ENCODE measurements around the gene FZR1. TPM values are rescaled to one million over a fixed set of nuclear protein-coding genes. Genes with fewer than 3 reads are reported as not detected.

Gene FZR1
- total RNA-seq, 4 donors from 2014 or later: 45.1 to 51.1 (median 47.9) TPM

DNA sequence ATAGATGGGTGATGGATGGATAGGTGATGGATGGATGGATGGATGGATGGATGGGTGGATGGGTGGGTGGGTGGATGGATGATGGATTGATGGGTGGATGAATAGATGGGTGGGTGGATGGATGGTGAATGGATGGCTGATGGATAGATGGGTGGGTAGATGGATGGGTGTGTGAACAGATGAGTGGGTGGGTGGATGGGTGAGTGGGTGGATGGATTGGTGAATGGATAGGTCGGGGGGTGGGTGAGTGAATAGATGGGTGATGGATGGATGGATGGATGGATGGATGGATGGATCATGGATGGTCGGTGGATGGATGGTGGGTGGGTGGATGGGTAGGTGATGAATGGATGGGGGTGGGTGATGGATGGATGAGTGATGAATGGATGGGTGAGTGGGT, 29.3 kb upstream of the FZR1 start:
- TF ChIP-seq POLR2AphosphoS5 (IDR thresholded peaks at IDR 0.05) (no peak), EP300 (IDR thresholded peaks at IDR 0.05) (no peak), POLR2A (IDR thresholded peaks at IDR 0.05) (no peak)
- no peak for DNase-seq (ENCODE audit: low spot score in 2 of 2)
- H3K4me3 ChIP-seq: no peak overlapping the region
- H3K36me3 ChIP-seq: no peaks in the 10 kb centered on the region
- H3K4me1 ChIP-seq: peaks cover 8% of the 10 kb centered on the region
- WGBS: 83% methylated on average over 2 of the region's 2 CpGs
- peaks cover 28% of the 10 kb centered on the region for H3K27me3 ChIP-seq
- H3K9me3 ChIP-seq: no peaks in the 10 kb centered on the region
- H3K27ac ChIP-seq: no peak overlapping the region

- H3K4me1 ChIP-seq: peaks cover 2% of the 10 kb centered on the region
- no peak overlapping the region for H3K27ac ChIP-seq
- no peaks in the 10 kb centered on the region for H3K9me3 ChIP-seq
- DNase-seq (ENCODE audit: low spot score in 2 of 2): no peak
- no peaks in the 10 kb centered on the region for H3K36me3 ChIP-seq
- peaks cover 35% of the 10 kb centered on the region for H3K27me3 ChIP-seq
- no peak for TF ChIP-seq EP300 (IDR thresholded peaks at IDR 0.05)
- TF ChIP-seq, protein P1, sequence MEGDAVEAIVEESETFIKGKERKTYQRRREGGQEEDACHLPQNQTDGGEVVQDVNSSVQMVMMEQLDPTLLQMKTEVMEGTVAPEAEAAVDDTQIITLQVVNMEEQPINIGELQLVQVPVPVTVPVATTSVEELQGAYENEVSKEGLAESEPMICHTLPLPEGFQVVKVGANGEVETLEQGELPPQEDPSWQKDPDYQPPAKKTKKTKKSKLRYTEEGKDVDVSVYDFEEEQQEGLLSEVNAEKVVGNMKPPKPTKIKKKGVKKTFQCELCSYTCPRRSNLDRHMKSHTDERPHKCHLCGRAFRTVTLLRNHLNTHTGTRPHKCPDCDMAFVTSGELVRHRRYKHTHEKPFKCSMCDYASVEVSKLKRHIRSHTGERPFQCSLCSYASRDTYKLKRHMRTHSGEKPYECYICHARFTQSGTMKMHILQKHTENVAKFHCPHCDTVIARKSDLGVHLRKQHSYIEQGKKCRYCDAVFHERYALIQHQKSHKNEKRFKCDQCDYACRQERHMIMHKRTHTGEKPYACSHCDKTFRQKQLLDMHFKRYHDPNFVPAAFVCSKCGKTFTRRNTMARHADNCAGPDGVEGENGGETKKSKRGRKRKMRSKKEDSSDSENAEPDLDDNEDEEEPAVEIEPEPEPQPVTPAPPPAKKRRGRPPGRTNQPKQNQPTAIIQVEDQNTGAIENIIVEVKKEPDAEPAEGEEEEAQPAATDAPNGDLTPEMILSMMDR (IDR thresholded peaks at IDR 0.05): no peak
- TF ChIP-seq POLR2AphosphoS5 (IDR thresholded peaks at IDR 0.05): no peak
- no peak for TF ChIP-seq POLR2A (IDR thresholded peaks at IDR 0.05)
- no peak overlapping the region for H3K4me3 ChIP-seq
Measured at GRCh38 chr19:3477506-3477905, 28.6 kb upstream of the FZR1 start.

- Histone ChIP-seq H3K9me3 (no peaks in the 10 kb centered on the region), H3K27me3 (peaks cover 40% of the 10 kb centered on the region), H3K4me1 (no peaks in the 10 kb centered on the region), H3K36me3 (no peaks in the 10 kb centered on the region), H3K4me3 (no peak overlapping the region), H3K27ac (no peak overlapping the region)
- DNase-seq (ENCODE audit: low spot score in 2 of 2): no peak
- WGBS: 89% methylated on average over 2 of the region's 2 CpGs
- TF ChIP-seq POLR2AphosphoS5 (IDR thresholded peaks at IDR 0.05) (no peak), POLR2A (IDR thresholded peaks at IDR 0.05) (no peak), EP300 (IDR thresholded peaks at IDR 0.05) (no peak)
- TF ChIP-seq, protein P1 (IDR thresholded peaks at IDR 0.05): no peak
Measured at GRCh38 chr19:3477951-3478350, 28.2 kb upstream of the FZR1 start.

- H3K27me3 ChIP-seq: peaks cover 46% of the 10 kb centered on the region
- no peak overlapping the region for H3K27ac ChIP-seq
- WGBS: 17% methylated on average over 26 of the region's 27 CpGs
- TF ChIP-seq EP300 (IDR thresholded peaks at IDR 0.05): no peak
- no peak for TF ChIP-seq POLR2A (IDR thresholded peaks at IDR 0.05)
- TF ChIP-seq, protein P1 (IDR thresholded peaks at IDR 0.05): no peak
- no peak for TF ChIP-seq POLR2AphosphoS5 (IDR thresholded peaks at IDR 0.05)
- DNase-seq (ENCODE audit: low spot score in 2 of 2): peak in 1 of 2 donors; percentile 73
- no peaks in the 10 kb centered on the region for H3K4me1 ChIP-seq
- no peaks in the 10 kb centered on the region for H3K9me3 ChIP-seq
- no peaks in the 10 kb centered on the region for H3K36me3 ChIP-seq
- H3K4me3 ChIP-seq: no peak overlapping the region
Measured at GRCh38 chr19:3478409-3479176, 27.5 kb upstream of the FZR1 start.

GRCh38 chr19:3479177-3479833, 26.8 kb upstream of the FZR1 start:
- no peak overlapping the region for H3K4me3 ChIP-seq
- H3K36me3 ChIP-seq: no peaks in the 10 kb centered on the region
- no peak overlapping the region for H3K27ac ChIP-seq
- 12% methylated on average over 7 of the region's 7 CpGs for WGBS
- no peaks in the 10 kb centered on the region for H3K4me1 ChIP-seq
- peak in 1 of 2 donors; percentile 63 for DNase-seq (ENCODE audit: low spot score in 2 of 2)
- H3K9me3 ChIP-seq: no peaks in the 10 kb centered on the region
- TF ChIP-seq EP300 (IDR thresholded peaks at IDR 0.05): no peak
- TF ChIP-seq, protein P1 (IDR thresholded peaks at IDR 0.05): no peak
- no peak for TF ChIP-seq POLR2A (IDR thresholded peaks at IDR 0.05)
- TF ChIP-seq POLR2AphosphoS5 (IDR thresholded peaks at IDR 0.05): no peak
- H3K27me3 ChIP-seq: peaks cover 49% of the 10 kb centered on the region

Measured in suprapubic skin (tissue), 4 donors.